Type B pancreatic cell (in vitro differentiated cells): Measurements from ENCODE around the gene ETV6. TPM values are rescaled to one million over a fixed set of nuclear protein-coding genes. Genes with fewer than 3 reads are reported as not detected.

Experiments used
- DNase-seq: peaks from one replicate; pipeline ENCODE4 v3.0.0; 2021; ENCODE audit warnings: mixed read lengths; ENCODE audit not compliant: unreplicated experiment; ENCODE audit errors: extremely low spot score
- H3K27ac Mint-ChIP-seq: 2 replicates; pipeline ENCODE4 v1.8.0; 2021; ENCODE audit warnings: mild to moderate bottlenecking, mixed read lengths
- H3K27me3 Mint-ChIP-seq: 2 replicates; pipeline ENCODE4 v1.8.0; 2021; ENCODE audit warnings: mixed read lengths
- H3K36me3 Mint-ChIP-seq: 2 replicates; pipeline ENCODE4 v1.8.0; 2021; ENCODE audit warnings: mixed read lengths
- H3K4me1 Mint-ChIP-seq: one replicate; pipeline ENCODE4 v1.8.0; 2021; ENCODE audit warnings: mixed read lengths; ENCODE audit not compliant: unreplicated experiment
- H3K4me3 Mint-ChIP-seq: 2 replicates; pipeline ENCODE4 v1.8.0; 2021; ENCODE audit warnings: mild to moderate bottlenecking, mixed read lengths
- H3K9me3 Mint-ChIP-seq: 2 replicates; pipeline ENCODE4 v1.8.0; 2021; ENCODE audit warnings: mixed read lengths
- CTCF ChIP-seq: fragments of 200-600 bp; sonication (generic); conservative IDR thresholded peaks from 2 replicates; pipeline ENCODE4 v1.5.0; 2021; ENCODE audit warnings: antibody characterized with exemption, mild to moderate bottlenecking
- total RNA-seq: library from RNA; stranded (reverse); gene quantifications from 2 replicates; pipeline ENCODE4 v1.2.1, GENCODE V29; 2021; ENCODE audit warnings: low replicate concordance

Gene ETV6
- total RNA-seq, 1 donor from 2014 or later: 26.5 TPM

GRCh38 chr12:11767798-11768197, 118.3 kb downstream of the ETV6 start:
- no peak for DNase-seq
- peaks cover 32% of the 10 kb centered on the region for H3K4me1 Mint-ChIP-seq
- no peaks in the 10 kb centered on the region for H3K27me3 Mint-ChIP-seq
- H3K4me3 Mint-ChIP-seq: no peak overlapping the region
- H3K36me3 Mint-ChIP-seq: peaks cover 41% of the 10 kb centered on the region
- no peak overlapping the region for H3K27ac Mint-ChIP-seq
- no peak for TF ChIP-seq CTCF
- peaks cover 5% of the 10 kb centered on the region for H3K9me3 Mint-ChIP-seq

GRCh38 chr12:11768233-11768965, 118.9 kb downstream of the ETV6 start:
- H3K27me3 Mint-ChIP-seq: no peaks in the 10 kb centered on the region
- no peak overlapping the region for H3K4me3 Mint-ChIP-seq
- TF ChIP-seq CTCF: no peak
- peaks cover 5% of the 10 kb centered on the region for H3K9me3 Mint-ChIP-seq
- H3K36me3 Mint-ChIP-seq: peaks cover 37% of the 10 kb centered on the region
- H3K4me1 Mint-ChIP-seq: peaks cover 32% of the 10 kb centered on the region
- H3K27ac Mint-ChIP-seq: no peak overlapping the region
- DNase-seq: no peak

GRCh38 chr12:11769723-11770514, 120.4 kb downstream of the ETV6 start:
- H3K36me3 Mint-ChIP-seq: peaks cover 34% of the 10 kb centered on the region
- peak overlapping the region; percentile 19 for H3K27ac Mint-ChIP-seq
- no peak overlapping the region for H3K4me3 Mint-ChIP-seq
- TF ChIP-seq CTCF: no peak
- DNase-seq: no peak
- no peaks in the 10 kb centered on the region for H3K27me3 Mint-ChIP-seq
- H3K9me3 Mint-ChIP-seq: peaks cover 5% of the 10 kb centered on the region
- H3K4me1 Mint-ChIP-seq: peaks cover 33% of the 10 kb centered on the region

- peaks cover 37% of the 10 kb centered on the region for H3K36me3 Mint-ChIP-seq
- peak overlapping the region; percentile 32 for H3K27ac Mint-ChIP-seq
- H3K4me1 Mint-ChIP-seq: peaks cover 22% of the 10 kb centered on the region
- H3K4me3 Mint-ChIP-seq: no peak overlapping the region
- no peak for DNase-seq
- no peak for TF ChIP-seq CTCF
- H3K27me3 Mint-ChIP-seq: no peaks in the 10 kb centered on the region
- peaks cover 5% of the 10 kb centered on the region for H3K9me3 Mint-ChIP-seq
Observed at GRCh38 chr12:11771356-11771755, 121.9 kb downstream of the ETV6 start.

- Mint-ChIP-seq H3K9me3 (peaks cover 5% of the 10 kb centered on the region), H3K36me3 (peaks cover 41% of the 10 kb centered on the region), H3K4me3 (no peak overlapping the region), H3K27ac (no peak overlapping the region), H3K27me3 (no peaks in the 10 kb centered on the region), H3K4me1 (peaks cover 16% of the 10 kb centered on the region)
- no peak for DNase-seq
- no peak for TF ChIP-seq CTCF
Observed at GRCh38 chr12:11771895-11772502, 122.5 kb downstream of the ETV6 start.
